NCI-H446 (cell line): ENCODE data around the gene APH1B.

Experiments
- DNase-seq, 2 experiments: peaks; one replicate each; lab custom pipeline; 2025; lab: John Stamatoyannopoulos, UW

Gene APH1B

GRCh38 chr15:63252292-63252691, 25.1 kb upstream of the APH1B start:
- no peak for DNase-seq

- DNase-seq = no peak
These were observed 22.4 kb upstream of the APH1B start for GRCh38 chr15:63254991-63255390.

DNA sequence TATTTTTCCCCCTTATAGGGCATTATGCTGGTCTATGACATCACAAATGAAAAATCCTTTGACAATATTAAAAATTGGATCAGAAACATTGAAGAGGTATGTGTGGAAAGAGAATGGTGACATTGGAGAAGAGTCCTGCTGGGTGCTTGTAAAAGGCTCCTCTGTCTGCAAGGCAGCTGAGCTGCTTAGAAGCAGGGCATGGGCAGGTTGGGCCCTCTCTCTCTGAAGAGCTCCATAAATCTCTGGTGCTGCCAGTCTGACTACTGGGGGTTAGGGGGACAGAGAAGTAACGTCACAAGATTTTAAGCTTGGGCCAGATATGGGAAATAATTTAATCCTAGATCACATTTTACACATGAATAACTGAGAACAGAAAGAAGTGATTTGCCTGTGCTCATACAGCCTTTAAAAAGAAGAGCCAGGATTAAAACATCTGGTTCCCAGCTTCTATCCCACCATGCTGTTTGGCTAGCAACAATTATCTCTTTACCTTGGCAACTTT, 21.9 kb upstream of the APH1B start:
- no peak for DNase-seq

DNA sequence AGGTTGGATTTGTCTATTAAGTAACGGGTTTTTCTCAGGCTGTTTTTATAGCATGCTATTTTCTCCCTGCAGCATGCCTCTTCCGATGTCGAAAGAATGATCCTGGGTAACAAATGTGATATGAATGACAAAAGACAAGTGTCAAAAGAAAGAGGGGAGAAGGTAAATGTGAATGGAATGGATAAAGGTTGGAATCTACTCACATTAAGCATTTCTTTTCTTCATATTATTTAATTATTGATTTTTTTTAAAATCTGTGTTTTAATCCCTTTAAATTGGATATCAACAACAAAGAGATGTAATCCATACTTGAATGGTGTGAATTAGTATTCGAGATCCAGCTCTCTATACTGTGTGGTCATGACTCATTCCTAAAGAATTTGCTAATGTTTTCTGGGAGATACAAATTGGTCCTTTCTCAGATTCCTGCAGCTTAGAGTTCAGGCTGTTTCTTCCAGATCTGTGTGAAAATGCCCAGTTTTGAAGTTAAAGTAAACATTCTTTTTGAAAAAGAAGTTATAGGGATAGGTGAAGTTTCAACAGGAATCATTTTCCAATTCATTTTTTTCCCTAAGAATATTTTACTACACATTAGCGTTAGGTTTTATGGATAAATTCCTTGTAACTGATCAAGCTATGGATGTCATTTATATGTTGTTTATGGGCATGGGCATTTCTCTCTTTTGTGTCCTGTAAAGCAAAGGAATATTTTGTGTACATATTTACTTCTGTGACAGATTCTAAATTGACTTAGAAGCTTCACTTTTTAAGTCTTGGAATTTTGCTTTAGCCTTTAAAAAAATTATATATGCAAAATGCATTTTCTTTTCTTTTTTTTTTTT, 20.8 kb upstream of the APH1B start:
- DNase-seq = peak in 1 of 2 experiments; percentile 18

GRCh38 chr15:63258658-63259057, 18.7 kb upstream of the APH1B start:
- no peak for DNase-seq

DNA sequence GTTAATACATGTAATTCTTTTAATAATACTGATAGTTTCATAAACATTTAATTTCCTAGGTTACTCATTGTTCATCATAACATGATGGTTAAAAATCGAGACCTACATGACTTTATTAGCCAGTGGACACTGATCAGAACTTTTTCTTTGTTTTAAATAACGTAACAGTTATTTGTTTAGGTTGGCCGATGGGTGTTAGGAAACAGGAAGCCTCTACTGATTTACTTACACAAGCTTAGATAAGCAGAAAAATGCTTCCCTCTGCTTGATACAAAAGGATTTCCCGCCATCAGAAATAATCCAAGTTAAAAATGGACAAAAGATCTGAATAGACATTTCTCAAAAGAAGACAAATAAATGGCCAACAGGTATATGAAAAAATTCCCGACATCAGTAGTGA, 16.6 kb upstream of the APH1B start:
- no peak for DNase-seq

DNA sequence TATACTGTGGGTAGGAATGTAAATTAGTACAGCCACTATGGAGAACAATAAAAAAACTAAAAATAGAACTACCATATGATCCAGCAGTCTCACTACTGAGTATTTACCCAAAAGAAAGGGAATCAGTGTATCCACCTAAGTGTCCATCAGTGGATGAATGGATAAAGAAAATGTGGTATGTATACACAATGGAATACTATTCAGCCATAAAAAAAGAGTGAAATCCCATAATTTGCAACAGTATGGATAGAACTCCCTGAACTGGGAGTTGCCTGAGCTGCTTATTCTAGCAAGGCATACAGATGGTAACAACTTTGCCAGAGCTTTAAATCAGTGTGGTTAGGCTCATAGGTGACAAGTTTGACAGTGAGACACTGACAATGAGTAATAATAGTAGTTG, 16.1 kb upstream of the APH1B start:
- no peak for DNase-seq

DNA sequence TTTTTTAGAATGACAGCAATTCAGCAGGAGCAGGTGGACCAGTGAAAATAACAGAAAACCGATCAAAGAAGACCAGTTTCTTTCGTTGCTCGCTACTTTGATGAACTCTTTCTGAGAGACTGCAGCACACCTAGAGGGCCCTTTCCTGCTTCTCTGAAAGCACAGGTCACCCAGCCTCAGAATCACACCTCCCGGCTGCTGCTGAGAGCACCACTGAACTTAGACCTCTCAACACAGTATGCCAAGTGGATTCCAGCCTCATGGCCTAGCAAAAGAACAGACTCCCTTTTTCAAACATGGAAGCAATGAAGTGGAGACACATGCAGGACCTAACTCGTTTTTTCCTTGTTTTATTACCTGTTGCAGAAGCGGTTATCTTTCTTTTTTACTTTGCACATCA, 13.9 kb upstream of the APH1B start:
- DNase-seq = no peak

GRCh38 chr15:63264688-63265293, 12.6 kb upstream of the APH1B start:
- peak in 1 of 2 experiments; percentile 67 for DNase-seq

DNA sequence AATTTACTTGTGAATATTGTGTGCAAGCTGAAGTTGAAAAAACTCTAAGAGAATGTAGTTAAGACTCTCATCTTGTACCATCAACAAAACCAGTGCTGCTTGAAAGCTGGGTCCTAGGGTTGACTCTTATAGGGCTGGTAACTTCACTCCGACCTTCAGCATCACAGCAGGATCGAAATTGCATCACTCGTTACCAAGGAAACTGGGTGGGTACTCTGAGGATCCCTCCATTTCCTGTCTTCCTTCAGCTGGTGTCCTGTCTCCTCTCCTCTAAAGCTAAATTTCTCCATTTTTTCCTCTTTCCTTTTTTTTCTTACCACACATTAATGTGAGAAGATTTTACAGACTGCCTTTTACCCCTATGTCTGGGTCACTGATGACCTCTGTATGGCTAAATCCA, 3.0 kb upstream of the APH1B start:
- DNase-seq = no peak

- DNase-seq = no peak
These were observed 915 bp upstream of the APH1B start for GRCh38 chr15:63276342-63277037.

- DNase-seq = no peak
These were observed 570 bp downstream of the APH1B start for GRCh38 chr15:63277893-63278456.

- no peak for DNase-seq
These were observed 5.7 kb downstream of the APH1B start for GRCh38 chr15:63283126-63283525.

DNA sequence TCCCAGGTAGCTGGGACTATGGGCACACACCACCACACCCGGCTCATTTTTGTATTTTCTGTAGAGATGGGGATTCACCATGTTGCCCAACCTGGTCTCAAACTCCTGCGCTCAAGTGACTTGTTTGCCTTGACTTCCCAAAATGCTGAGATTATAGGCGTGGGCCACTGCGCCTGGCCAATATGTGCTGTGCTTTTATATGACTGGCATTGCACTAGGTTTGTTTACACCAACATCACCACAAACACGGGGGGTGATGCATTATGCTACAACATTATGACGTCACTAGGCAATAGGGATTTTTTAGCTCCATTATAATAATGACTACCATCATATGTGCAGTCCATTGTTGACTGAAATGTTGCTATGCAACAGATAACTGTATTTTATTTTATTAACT, 6.9 kb downstream of the APH1B start:
- DNase-seq = no peak

- DNase-seq = peak in 1 of 2 experiments; percentile 10
These were observed 9.7 kb downstream of the APH1B start for GRCh38 chr15:63287109-63287508.

DNA sequence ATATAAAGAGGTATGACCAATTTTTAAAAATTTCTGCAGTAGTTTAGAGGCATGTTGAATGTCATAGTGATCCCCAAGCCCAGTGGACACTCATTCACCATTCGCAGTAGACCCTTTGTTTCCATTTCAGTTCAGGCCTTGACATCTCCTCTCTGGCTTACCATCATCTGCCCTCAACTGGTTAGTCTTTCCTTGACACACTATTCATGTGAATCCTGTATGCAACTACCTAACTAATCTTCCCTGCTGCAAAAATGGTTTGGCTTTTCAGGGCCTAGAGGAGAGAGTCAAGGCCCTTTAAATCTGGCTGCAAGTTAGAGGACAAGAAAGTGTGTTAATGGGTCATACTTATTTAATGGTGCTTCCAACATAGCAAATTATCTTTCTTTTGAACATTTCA, 10.9 kb downstream of the APH1B start:
- peak in 1 of 2 experiments; percentile 4 for DNase-seq

DNA sequence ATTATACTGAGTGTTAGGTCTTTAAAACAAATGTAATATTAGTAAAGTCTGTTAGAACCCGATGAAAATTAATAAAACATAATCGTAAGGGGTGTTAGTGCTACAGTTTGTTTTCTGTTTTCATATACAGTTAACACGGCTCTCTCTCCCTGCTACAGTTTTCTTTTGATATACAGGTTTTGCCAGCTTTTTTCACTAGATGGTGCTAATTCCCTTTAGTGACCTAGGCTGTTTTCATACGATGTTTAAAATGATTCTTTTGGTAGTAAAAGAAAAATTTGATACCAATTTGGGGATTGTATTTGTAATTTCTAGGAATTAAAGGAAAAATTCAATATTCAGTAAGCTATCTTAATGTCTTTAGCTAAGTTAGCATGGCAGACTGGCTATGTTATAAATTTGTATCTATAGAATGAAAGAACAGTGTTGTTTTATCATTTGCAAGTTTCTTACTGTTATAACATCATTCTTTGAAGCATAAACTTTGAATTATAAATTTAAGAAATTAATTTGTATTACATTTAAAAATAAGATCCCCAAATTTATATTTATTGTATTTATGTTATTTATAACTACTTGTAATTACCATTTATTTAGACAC, 11.5 kb downstream of the APH1B start:
- DNase-seq = peak; percentile 47 to 72

DNA sequence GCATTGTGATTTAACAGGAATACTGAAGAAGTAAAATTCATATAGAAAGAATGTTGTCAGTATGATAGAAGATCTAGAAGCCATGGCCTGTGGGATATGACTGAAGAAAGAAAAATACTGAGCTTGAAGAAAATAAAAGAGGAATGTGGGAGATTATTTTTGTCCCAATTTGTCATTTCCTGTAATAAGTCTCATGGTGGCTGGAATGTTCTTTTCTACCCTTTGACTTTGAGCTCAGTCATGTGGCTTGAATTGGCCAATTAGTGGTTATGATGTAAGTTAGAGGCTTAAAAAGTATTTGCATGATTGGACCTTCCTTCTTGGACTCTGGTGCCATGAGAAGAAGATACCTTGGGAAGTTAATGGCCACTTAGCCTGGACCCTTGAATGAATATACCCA, 14.1 kb downstream of the APH1B start:
- no peak for DNase-seq

DNA sequence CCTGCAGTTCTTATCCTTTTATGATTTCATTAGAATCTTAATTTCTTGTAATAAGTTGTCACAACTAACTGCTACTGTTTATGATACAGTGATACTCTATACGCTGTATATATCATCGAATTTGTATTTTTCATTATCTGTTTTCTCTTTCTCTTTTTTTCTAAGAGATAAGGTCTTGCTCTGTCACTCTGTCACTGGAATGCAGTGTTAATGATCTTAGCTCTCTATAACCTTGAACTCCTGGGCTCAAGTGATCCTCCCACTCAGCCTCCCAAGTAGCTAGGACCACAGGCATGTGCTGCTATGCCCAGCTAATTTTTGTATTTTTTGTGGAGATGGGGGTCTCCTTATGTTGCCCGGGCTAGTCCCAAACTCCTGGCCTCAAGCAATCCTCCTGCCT, 14.8 kb downstream of the APH1B start:
- no peak for DNase-seq

DNA sequence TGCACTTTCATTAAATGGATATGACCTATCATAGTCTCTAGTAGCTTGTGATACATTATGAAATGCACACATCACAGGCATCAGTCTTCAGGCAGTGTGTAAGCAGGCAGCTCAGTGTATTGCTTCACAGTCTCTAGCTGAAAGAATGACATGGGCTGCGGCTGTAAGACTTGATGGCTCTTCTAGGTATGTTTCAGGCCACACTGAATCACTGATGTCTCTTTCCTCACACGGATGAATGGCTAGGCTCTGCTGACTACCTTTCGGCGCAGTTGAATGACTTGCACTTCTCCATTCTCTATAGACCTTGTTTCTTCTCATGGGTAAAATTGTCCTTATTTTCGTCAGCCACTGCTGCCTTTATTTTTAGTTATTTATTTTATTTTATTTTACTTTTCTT, 15.4 kb downstream of the APH1B start:
- DNase-seq = no peak

DNA sequence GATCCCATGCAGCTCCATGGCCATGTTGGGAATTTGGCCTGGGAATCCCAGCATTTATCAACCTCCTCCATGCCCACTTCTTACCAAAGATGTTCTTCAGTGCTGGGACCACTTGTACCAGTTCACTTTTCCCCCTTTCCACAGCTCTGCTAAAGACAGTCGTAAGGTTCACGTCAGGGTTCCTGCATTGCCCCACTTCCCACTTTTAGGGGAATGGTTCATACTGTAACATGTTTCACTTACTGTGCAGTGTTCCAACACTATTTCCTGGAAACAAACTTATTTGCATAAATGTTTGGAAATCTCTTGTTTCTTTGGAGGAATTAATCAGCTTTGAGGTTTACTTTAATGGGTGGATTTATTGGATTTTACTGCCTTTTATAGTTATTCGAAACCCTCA, 17.0 kb downstream of the APH1B start:
- no peak for DNase-seq

- no peak for DNase-seq
These were observed 17.9 kb downstream of the APH1B start for GRCh38 chr15:63295341-63295740.
